NCI-H2227 (cell line): ENCODE data around the gene SHANK1.

Source experiments
- DNase-seq: peaks from one replicate; lab custom pipeline; 2025; ENCODE audit not compliant: unreplicated experiment; lab: John Stamatoyannopoulos, UW

SHANK1 gene

DNA sequence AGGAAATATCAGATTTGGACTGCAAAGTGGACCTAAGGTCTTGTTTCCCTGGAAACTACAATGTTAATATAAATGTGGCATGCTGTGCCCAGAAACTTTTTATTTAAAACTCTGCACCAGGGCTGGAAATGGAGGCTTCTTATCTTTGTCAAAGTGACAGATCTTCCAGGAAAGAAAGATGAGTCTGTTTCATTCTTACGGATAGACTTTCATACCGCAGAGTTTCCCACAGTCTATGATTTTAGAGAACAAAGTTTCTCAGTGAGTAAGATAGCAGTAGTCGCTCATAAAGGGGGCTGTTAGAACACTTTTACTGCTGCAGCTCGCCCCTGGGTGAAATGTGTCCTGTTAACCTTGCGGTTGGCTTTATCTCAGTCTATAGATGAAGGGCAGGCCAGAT lies 10.3 kb upstream of the SHANK1 start:
- no peak for DNase-seq

DNA sequence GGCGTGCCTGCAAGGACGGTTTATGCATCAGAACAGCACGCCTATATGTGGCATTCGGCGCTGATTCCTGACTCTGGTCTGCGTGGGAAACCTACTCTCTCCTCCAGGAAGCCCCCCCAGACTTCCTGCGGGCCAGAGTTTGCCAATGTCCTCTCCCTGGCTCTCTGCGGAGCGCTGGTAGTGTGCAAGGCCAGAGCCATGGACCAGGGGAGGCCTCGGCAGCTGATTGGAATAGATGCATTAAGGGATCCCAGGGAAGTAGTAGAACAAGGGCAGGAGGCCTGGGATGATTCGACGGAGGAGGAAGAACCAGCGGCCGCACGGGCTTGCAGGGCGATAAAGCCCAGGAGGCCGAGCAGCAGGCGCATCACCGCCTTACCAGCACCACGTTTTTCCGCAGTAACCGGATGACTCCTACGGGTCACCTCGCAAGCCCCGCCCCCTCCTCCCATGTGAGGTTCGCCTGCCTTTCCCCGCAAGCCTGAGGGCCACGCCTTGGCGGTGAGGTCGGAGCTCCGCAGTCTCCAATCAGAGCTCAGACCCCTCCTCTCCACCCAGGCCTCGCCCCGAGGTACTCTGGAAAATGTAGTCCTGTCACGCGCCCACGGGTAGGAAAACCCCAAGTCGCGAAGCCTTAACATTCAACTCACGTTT lies 8.6 kb upstream of the SHANK1 start:
- DNase-seq, result no peak

GRCh38 chr19:50725911-50726230 lies 6.3 kb upstream of the SHANK1 start:
- DNase-seq, result no peak

DNA sequence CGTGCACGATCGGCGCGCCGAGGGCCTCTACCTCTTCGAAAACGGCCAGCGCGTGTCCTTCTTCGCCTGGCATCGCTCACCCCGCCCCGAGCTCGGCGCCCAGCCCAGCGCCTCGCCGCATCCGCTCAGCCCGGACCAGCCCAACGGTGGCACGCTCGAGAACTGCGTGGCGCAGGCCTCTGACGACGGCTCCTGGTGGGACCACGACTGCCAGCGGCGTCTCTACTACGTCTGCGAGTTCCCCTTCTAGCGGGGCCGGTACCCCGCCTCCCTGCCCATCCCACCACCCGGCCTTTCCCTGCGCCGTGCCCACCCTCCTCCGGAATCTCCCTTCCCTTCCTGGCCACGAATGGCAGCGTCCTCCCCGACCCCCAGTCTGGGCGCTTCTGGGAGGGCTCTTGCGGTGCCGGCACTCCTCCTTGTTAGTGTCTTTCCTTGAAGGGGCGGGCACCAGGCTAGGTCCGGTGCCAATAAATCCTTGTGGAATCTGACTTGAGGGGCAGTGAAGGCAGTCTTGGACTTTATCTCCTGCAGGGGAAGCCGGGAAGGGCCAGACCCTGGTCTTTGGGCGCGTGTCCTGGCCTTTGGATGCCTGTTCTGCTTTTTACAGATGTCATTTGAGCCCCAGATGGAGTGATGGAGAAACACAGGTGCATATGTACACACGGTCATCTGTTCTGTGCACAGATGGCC lies 5.8 kb upstream of the SHANK1 start:
- DNase-seq, result no peak

- DNase-seq, result peak; percentile 98
Measured at GRCh38 chr19:50724522-50725217, 5.1 kb upstream of the SHANK1 start.

GRCh38 chr19:50723735-50724521 lies 4.3 kb upstream of the SHANK1 start:
- no peak for DNase-seq

DNA sequence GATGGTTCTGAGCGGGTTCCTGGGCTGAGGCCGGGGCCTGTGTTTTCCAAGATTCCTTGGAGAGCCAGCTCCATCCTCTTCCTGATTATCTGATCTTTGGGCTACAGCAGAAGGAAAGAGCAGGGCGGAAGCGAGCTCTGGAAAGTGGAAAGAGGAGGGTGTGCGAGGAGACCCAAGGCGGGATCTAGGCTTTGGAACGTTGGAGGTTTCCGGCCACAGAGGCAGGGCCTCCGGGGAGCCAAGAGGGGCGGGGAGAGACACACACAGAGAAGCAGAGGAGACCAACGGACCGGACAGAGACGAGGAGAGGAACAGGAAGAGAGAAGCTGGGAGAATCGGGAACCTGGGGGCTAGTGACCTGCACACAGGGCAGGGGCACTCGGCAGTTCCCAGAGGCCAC lies 3.5 kb upstream of the SHANK1 start, which contains the start of gene CLEC11A:
Gene CLEC11A, plus strand, starts transcription at position 296 of the 400 bp plus-strand sequence. CDS start 162 bp downstream, outside the sequence.
- DNase-seq, result no peak

DNA sequence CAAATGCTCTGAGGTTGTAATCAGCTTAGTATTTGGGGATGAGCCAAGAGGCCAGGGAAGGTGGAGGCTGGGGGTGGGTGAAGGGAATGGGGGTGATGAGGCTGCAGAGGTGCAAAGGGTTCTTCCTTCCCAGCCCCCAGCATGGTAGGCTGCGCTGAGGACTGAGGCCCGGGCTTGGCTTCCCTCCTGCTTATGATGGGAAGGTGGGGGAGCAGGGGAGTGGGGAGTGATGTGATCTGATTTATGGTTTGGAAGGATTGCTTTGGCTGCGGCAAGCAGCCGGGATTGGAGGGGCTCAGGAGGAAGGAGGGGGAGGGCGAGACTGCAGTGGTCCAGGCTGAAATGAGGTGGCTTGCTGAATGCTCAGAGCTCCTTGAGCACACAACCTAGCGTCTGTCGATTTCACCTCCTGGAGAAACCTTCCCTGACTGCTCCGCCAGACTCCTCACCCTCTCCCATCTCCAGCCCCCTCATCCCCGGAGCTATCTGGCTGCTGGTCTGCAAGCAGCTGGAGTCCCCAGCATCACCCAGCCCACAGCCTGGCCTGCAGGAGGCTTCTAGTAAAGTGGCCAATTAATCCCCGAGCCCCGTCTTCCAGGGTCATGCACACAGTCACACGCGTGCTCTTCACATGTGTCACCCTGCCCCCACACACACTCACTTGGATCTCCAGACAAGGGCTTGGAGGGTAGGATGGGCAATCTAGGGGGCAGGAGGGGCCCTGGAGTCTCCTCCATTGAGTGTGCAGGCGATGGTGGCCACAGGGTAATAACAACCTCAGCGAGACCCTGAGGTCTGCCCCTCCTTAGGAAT lies 2.8 kb upstream of the SHANK1 start:
- DNase-seq, result peak; percentile 14

GRCh38 chr19:50721441-50722137 lies 2.0 kb upstream of the SHANK1 start:
- DNase-seq, result no peak

DNA sequence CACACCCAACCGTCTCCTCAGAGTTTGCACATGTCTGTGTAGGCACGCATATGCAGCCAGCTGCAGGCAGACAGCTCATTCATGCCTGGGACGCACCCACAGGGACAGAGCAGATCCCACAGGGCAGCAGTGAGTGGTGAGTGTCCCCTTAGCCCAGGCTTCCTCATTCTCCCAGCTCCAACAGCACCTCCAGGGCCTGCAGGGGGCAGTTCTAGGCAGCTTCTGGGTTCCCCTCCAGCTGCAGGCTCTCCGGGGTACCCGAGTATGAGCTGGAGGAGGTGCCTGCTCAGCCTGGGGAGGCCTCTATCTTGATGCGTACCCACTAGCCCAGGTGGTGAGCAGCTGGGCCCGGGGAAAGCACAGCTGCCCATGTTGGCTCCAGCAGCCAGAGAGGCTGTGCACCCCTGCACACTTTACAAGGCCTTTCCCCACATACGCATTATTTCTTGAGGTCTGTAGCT lies 1.3 kb upstream of the SHANK1 start:
- DNase-seq, result no peak

DNA sequence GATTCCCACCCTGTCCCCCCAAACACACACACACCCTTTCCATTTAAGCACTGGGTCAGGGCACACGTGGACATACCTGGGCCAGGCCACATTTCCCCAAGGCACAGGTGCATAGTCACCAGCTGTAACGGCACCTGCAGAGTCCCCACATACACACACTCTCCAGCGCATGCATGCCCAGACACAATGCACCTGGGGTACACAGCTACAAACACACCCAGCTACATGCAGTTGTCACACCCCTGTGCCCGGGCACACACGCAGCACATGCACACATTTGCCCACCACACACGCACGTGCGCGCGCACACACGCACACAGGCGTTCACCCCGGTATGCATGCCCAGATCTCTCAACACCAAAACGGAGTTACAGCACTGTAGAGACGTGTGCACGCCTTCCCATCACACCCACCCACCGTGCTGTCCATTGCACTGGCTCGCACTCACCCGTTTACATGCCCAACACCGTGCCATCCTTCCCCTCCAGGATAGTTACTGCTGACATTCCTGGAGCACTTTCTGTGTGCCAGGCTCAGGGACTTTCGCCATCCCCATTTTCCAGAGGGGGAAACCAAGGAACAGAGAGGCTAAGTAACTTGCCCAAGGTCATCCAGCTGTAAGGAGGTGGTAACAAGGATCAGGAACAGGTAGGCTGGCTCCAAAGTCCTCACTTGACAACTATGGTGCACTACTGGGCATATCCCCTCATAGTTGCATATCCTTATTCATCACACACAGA lies 749 bp upstream of the SHANK1 start:
- no peak for DNase-seq

GRCh38 chr19:50719119-50719435 lies 525 bp downstream of the SHANK1 start:
- no peak for DNase-seq

DNA sequence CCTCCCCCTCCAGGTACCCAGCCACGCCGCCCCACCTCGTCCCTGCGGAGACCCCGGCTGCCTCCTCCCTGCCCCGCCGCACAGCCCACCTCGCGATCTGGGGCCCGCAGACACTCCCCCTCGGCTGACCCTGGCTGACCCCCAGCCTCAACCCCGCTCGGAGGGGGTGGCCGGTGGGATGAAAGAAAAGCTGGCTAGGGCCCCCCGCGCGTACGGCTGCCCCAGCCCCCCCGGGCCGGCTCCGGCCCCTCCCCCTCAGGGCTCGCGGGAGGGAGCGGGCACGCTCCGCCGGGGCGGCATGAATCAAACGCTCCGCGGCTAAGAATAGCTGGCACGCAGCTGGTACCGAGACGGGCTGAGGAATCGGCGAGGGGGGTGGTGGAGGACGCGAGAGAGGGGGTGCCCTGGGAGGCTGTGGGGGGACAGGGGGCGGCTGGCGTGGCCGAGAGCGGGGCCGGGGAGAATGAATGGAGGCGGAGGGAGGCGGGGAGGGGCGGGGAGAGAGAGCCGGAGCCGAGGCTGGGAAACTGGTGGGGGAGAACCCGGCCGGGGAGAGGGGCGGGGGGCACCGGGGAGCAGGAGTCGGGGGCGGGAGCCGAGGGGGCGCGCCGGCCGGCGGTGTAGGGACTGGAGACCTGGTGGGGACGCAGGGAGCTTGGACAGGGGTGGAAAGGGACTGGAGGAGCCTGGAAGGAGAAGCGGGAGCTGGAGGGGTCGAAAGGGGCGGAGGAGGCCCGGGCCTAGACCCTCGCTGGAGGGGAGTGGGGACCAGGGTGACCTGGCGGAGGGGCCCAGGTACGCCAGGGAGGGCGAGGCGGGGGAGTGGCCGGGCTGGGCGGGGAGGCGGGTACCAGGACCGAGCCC lies 1.1 kb downstream of the SHANK1 start:
- DNase-seq, result peak; percentile 72

DNA sequence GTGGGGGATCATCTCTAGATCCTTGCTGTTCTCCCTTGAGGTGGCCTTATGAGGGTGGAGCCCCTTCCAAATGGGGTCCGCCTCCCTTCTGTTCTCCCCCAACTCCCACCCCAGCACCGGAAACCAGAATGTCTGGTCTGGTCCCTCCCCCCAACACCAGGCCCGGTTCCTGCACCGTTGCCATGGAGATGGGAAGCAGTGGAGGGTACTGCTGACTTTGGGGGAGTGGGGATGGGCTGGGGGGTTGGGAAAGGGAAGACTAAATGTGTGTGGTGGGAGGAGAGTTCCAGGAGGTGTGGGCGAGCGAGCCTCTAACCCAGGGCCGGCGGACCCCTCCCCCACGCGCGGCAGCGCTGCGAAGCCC lies 1.7 kb downstream of the SHANK1 start:
- peak; percentile 57 for DNase-seq

- no peak for DNase-seq
Measured at GRCh38 chr19:50717026-50717723, 2.4 kb downstream of the SHANK1 start.

GRCh38 chr19:50716178-50717025 lies 3.2 kb downstream of the SHANK1 start:
- DNase-seq, result no peak
